OCI-LY1 (cell line): ENCODE measurements around the gene CEP152.

ENCODE experiments used
- H2AFZ ChIP-seq: fragments of 200-600 bp; sonication (generic), shearing (Covaris generic); 2 replicates; pipeline ENCODE4 v1.6.0; 2014; ENCODE audit warnings: antibody characterized with exemption, mild to moderate bottlenecking, low read length
- H3F3A ChIP-seq: fragments of 200-600 bp; sonication (generic), shearing (Covaris generic); 2 replicates; pipeline ENCODE4 v1.6.0; 2014; ENCODE audit warnings: mild to moderate bottlenecking, antibody characterized with exemption, low read length, moderate library complexity; ENCODE audit not compliant: insufficient read depth
- H3K27ac ChIP-seq: fragments of 200-600 bp; sonication (generic); 2 replicates; pipeline ENCODE4 v1.5.1; 2014; ENCODE audit warnings: low read length, mixed run types, mild to moderate bottlenecking, low read depth; ENCODE audit not compliant: poor library complexity, severe bottlenecking
- H3K27me3 ChIP-seq: fragments of 200-600 bp; sonication (generic); 2 replicates; pipeline ENCODE4 v1.6.0; 2014; ENCODE audit warnings: antibody characterized with exemption, mild to moderate bottlenecking, low read length, moderate library complexity; ENCODE audit not compliant: insufficient read depth
- H3K36me3 ChIP-seq: fragments of 200-600 bp; sonication (generic); 2 replicates; pipeline ENCODE4 v1.6.1; 2014; ENCODE audit warnings: mild to moderate bottlenecking, antibody characterized with exemption, low read length, moderate library complexity, mixed read lengths; ENCODE audit not compliant: insufficient read depth
- H3K4me1 ChIP-seq: fragments of 200-600 bp; sonication (generic); 2 replicates; pipeline ENCODE4 v1.5.1; 2014; ENCODE audit warnings: mild to moderate bottlenecking, low read length, moderate library complexity; ENCODE audit not compliant: insufficient read depth, severe bottlenecking
- H3K4me2 ChIP-seq: fragments of 200-600 bp; sonication (generic), shearing (Covaris generic); 2 replicates; pipeline ENCODE4 v1.6.1; 2014; ENCODE audit warnings: low read length
- H3K4me3 ChIP-seq: fragments of 200-600 bp; sonication (generic); 2 replicates; pipeline ENCODE4 v1.5.1; 2014; ENCODE audit warnings: low read length, low read depth, mild to moderate bottlenecking, mixed read lengths; ENCODE audit not compliant: poor library complexity, severe bottlenecking
- H3K79me2 ChIP-seq: fragments of 200-600 bp; shearing (Covaris generic); 2 replicates; pipeline ENCODE4 v1.6.1; 2016; ENCODE audit warnings: mixed run types, low read length, mixed read lengths; ENCODE audit not compliant: insufficient read depth
- H3K9ac ChIP-seq: fragments of 200-600 bp; sonication (generic), shearing (Covaris generic); 2 replicates; pipeline ENCODE4 v1.6.1; 2014; ENCODE audit warnings: mild to moderate bottlenecking, low read length, mixed read lengths
- H3K9me2 ChIP-seq: fragments of 200-600 bp; sonication (generic), shearing (Covaris generic); 2 replicates; pipeline ENCODE4 v1.6.1; 2014; ENCODE audit warnings: low read depth, mild to moderate bottlenecking, low read length, mixed read lengths
- H3K9me3 ChIP-seq: fragments of 200-600 bp; shearing (Covaris generic); 2 replicates; pipeline ENCODE4 v1.6.1; 2014; ENCODE audit warnings: low read length, mixed read lengths
- H4K20me1 ChIP-seq: fragments of 200-600 bp; sonication (generic), shearing (Covaris generic); 2 replicates; pipeline ENCODE4 v1.6.0; 2016; ENCODE audit warnings: mild to moderate bottlenecking, low read length; ENCODE audit not compliant: insufficient read depth
- CTCF ChIP-seq: fragments of 200-600 bp; sonication (generic), shearing (Covaris generic); IDR thresholded peaks from 2 replicates; pipeline ENCODE4 v1.5.1; 2017; ENCODE audit warnings: mild to moderate bottlenecking, antibody characterized with exemption, low read length, moderate library complexity, mixed read lengths
- EZH2 ChIP-seq: fragments of 200-600 bp; sonication (generic), shearing (Covaris generic); IDR thresholded peaks from 2 replicates; pipeline ENCODE4 v1.8.0; 2017; ENCODE audit warnings: borderline replicate concordance, mixed run types, mild to moderate bottlenecking, antibody characterized with exemption, low read length, moderate library complexity, mixed read lengths

The CEP152 gene

DNA sequence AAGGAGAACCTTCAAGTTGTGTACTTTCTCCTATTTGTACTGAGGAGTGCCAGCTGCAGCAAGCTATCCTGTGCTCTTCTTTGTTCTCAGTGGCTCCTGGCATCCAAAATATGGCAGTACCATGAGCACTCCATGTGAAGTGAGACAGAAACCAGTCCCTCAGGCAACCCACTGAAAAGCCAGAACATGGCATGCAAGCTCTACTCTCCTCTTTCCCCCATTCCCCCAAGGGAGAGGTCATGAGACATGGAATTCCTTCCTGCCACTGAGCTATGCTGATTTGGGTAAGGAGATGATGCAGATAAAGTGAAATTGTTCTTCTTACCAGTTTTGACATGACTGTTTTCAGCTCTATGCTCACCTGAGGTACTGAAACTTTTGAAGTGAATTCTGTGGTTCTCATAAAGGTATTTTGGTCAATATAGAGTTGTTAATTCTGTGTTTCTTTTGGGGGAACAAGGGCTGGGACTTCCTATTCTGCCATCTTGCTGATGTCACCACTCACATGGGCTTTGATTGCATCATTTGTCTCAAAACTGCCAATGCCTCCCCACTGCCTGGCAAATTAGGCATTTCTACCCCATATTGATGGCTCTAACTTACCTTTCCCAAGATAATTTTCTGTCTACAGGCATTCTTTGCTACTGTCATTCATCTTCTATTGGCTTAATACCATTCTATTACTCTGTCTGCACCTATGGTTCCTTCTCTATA is 22.8 kb upstream of the CEP152 start:
- H3F3A ChIP-seq: no peaks in the 10 kb centered on the region
- no peaks in the 10 kb centered on the region for H3K4me1 ChIP-seq
- TF ChIP-seq CTCF (no peak), EZH2 (no peak)
- H3K36me3 ChIP-seq: no peaks in the 10 kb centered on the region
- H3K27ac ChIP-seq: no peak overlapping the region
- H3K27me3 ChIP-seq: no peaks in the 10 kb centered on the region
- no peaks in the 10 kb centered on the region for H3K9me3 ChIP-seq
- no peaks in the 10 kb centered on the region for H3K9me2 ChIP-seq
- no peak overlapping the region for H3K4me2 ChIP-seq
- no peaks in the 10 kb centered on the region for H3K79me2 ChIP-seq
- H2AFZ ChIP-seq: no peak overlapping the region
- no peak overlapping the region for H3K4me3 ChIP-seq
- H4K20me1 ChIP-seq: no peaks in the 10 kb centered on the region
- no peak overlapping the region for H3K9ac ChIP-seq

DNA sequence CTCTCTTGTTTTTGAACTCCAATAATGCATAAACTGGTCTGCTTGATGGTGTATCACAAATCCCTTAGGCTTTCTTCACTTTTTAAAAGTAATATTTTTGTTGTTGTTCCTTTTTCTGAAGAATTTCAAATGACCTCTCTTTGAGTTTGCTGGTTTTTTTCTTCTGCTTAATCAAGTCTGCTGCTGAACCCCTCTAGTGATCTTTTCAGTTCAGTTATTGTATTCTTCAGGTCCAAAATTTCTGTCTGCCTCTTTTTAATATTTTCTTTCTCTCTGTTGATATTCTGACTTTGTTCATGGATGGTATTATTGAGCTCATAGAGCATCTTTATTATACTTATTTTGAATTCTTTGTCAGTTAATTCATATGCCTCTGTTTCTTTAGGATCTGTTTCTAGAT is 21.8 kb upstream of the CEP152 start:
- Histone ChIP-seq H3K4me3 (no peak overlapping the region), H3F3A (no peaks in the 10 kb centered on the region), H2AFZ (no peak overlapping the region), H3K36me3 (no peaks in the 10 kb centered on the region), H3K4me1 (no peaks in the 10 kb centered on the region), H3K9me3 (no peaks in the 10 kb centered on the region), H3K27ac (no peak overlapping the region), H4K20me1 (no peaks in the 10 kb centered on the region), H3K27me3 (no peaks in the 10 kb centered on the region), H3K4me2 (no peak overlapping the region), H3K9me2 (no peaks in the 10 kb centered on the region), H3K79me2 (no peaks in the 10 kb centered on the region), H3K9ac (no peak overlapping the region)
- TF ChIP-seq CTCF (no peak), EZH2 (no peak)

GRCh38 chr15:48828906-48829305 is 18.0 kb upstream of the CEP152 start:
- Histone ChIP-seq H2AFZ (no peak overlapping the region), H3K4me2 (no peak overlapping the region), H3K4me1 (no peaks in the 10 kb centered on the region), H3K4me3 (no peak overlapping the region), H3K9me2 (no peaks in the 10 kb centered on the region), H3K36me3 (no peaks in the 10 kb centered on the region), H3K79me2 (no peaks in the 10 kb centered on the region), H3F3A (no peaks in the 10 kb centered on the region), H3K27ac (no peak overlapping the region), H4K20me1 (no peaks in the 10 kb centered on the region), H3K9me3 (no peaks in the 10 kb centered on the region), H3K9ac (no peak overlapping the region), H3K27me3 (no peaks in the 10 kb centered on the region)
- no peak for TF ChIP-seq EZH2
- TF ChIP-seq CTCF: no peak
